Activated T-helper 1 cell treated with anti-CD3 and anti-CD28 coated beads, Interleukin-2, amount 50 U/mL, for 16 hours (primary cell): Measurements from ENCODE around the gene WFIKKN1.

Experiments used
- DNase-seq, 2 donors: peaks; one replicate each; pipeline ENCODE4 v3.0.0-alpha.2; 2020; ENCODE audit warnings: low read depth in 1 of 2, low spot score in 1 of 2

Gene WFIKKN1

DNA sequence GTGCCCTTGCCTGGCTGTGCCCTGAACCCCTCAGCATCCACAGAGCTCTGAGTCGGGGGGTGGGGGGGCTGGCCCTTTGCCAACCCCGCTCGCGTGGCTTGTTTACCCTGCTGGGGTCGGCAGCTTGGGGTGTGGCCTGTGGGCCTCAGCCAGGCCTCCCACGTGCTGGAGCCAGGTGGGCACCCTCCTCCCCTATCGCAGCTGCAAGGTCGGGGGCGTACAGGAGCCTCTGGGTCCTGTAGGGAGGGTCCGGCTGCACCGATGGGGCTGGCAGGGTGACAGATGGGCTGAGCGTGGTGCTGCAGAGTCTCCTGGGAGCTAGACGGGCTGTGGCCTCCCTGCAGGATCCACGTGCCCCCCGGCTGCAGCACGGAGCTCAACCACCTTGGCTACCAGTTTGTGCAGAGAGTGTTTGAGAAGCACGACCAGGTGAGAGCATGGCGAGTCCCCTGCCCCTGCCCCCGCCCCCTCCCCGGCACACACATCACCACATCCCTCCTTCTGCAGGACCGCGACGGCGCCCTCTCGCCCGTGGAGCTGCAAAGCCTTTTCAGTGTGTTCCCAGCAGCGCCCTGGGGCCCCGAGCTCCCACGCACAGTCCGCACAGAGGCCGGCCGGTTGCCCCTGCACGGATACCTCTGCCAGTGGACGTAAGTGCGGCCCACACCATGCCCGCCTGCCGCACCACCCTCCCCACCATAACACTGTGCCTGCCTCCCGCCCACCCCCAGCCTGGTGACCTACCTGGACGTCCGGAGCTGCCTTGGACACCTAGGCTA, 40.8 kb downstream of the WFIKKN1 start:
- DNase-seq = no peak

DNA sequence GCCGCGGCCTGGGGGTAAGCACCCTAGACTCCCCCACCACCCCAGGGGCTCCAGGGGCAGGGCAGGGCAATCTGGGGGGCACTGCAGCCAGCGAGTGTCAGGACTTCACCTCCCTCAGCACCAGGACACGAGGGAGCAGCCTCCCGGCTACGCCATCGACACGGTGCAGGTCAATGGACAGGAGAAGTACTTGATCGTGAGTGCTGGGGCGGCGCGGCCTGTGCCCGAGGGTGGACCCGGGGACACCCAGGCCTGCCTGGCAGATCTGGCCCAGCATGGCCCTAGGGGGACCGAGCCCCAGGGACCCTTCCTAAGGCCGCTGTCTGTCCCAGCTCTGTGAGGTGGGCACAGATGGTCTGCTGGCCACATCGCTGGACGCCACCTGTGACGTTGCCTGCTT, 41.6 kb downstream of the WFIKKN1 start:
- no peak for DNase-seq

DNA sequence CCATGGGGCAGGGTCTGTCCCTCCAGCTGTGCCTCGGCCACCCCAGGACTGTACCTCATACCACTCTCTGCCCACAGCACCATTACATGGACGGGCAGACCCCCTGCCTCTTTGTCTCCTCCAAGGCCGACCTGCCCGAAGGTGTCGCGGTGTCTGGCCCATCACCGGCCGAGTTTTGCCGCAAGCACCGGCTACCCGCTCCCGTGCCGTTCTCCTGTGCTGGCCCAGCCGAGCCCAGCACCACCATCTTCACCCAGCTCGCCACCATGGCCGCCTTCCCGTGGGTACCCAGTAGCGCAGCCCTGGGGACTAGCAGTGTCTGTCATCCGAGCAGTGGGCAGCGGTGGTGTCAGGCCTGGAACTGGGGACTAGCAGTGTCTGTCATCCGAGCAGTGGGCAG, 42.1 kb downstream of the WFIKKN1 start:
- DNase-seq = no peak

DNA sequence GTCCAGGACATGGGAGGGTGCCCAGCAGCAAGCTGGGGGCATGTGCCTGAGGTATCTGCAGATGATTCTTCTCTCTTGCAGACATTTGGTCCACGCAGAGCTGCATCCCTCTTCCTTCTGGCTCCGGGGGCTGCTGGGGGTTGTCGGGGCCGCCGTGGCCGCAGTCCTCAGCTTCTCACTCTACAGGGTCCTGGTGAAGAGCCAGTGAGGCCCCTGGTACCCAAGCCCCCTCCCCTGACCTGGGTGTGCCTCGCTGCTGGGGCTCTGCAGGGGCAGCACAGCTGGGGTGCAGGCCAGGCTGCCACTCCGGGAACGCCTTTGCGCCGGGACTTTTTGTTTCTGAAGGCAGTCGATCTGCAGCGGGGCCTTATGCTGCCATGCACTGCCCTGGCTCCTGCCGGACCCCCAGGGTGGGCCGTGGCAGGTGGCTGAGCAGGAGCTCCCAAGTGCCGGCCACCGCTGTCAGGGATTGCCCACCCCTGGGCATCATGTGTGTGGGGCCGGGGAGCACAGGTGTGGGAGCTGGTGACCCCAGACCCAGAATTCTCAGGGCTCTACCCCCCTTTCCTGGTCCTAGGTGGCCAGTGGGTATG, 42.7 kb downstream of the WFIKKN1 start:
- DNase-seq = no peak

DNA sequence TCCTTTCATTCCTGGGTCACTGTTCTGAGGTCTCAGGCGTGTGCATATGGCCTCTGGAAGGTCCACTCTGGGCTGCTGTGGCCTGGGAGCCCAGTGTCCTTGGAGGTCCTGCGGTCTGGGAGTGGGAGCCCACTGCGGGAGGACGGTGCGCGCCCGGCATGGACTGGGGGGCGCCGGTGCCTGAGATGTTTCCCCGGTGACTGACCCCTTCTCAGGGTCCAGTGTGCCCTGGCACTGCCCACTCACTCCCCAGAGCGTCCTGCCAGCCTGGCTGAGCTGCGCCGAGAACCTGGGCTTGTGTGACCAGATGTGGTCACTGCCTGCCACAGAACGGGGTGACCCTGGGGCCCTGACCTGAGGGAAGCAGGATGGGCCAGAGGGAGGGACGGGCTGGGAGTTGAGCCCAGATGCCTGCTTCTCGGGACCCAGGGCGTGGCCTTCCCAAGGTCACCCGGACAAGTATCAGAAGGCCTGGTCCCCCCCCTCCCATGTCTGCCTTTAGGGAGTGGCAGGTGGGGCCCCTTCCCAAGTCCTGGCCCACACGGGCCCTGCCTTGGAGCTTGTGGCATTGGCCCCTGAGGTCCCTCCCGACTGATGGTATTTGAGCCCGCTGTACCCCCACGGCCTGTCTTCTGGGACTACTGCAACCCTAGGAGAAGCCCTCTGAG, 43.6 kb downstream of the WFIKKN1 start:
- no peak for DNase-seq

DNA sequence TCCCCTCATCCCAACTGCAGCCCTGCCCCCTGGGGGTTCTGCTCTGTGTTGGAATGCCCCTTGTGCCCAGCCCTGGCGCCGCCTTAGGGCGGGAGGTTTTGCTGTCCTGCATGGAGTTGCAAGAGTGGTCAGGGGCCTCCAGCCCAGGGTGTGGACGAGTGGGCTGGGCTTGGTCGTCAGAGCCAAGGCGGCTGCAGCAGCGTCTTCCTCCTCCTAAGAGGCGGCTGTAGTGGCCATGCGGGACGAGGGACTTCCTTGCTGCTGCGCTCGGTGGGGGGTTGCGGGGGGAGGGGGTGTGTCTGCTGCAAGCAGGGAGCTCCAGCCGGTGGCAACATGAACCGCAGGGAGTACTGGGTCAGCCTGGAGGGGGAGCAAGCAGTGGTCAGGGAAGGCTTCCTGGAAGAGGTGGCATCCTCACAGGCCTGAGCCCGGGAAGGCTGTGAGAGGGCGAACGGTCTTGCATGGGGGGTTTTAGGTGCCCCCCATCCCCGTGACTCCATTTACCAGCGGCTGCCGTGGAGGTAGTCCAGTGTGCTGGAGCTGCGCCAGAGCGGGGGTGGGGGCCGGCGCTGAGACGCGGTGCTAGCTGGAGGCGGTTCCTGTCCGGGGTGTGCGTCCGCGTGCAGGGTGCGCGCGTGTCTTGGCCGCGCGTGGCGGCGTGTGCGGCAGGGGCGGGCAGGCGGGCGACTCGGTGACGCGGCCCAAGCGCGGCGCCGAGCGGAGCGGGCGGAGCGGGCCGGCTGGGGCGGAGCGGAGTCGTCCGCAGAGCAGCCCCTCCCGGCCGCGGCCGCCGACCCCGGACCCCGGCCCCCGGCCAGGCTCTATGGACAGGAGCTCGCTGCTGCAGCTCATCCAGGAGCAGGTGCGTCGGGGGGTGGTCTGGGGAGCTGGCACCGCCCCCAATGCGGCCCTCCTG, 44.4 kb downstream of the WFIKKN1 start, which contains the start of gene RHBDL1:
Gene RHBDL1 (plus strand): TSS at position 704 of the 916 bp plus-strand sequence. CDS start 120 bp downstream, at position 824.
- DNase-seq = no peak

DNA sequence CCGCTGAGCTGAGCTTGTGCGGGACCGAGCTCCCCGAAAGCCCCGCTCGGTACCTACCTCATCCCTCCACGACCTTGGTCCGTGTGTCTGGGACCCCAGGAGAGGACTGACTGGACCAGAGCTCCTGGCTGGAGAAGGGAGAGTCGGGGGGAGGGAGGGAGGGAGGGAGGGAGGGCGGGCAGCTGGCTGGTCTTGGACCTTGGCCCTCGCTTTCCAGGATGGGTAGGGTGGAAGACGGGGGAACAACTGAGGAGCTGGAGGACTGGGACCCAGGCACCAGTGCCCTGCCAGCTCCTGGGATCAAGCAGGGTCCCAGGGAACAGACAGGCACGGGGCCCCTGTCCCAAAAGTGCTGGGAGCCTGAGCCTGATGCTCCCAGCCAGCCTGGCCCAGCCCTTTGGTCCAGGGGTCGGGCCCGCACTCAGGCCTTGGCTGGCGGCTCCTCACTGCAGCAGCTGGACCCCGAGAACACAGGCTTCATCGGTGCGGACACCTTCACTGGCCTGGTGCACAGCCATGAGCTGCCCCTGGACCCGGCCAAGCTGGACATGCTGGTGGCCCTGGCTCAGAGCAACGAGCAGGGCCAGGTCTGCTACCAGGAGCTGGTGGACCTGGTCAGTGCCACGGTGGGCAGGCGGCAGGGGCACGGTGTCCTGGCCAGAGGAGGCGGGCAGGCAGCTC, 45.2 kb downstream of the WFIKKN1 start:
- no peak for DNase-seq

DNA sequence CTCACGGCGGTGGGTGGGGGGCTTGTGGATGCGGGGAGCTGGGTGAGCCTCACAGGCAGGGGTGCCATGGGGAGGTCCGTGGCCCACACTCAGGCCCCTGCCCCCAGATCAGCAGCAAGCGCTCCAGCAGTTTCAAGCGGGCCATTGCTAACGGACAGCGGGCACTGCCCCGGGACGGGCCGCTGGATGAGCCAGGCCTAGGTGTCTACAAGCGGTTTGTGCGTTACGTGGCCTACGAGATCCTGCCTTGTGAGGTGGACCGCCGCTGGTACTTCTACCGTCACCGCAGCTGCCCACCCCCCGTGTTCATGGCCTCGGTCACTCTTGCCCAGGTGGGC, 45.7 kb downstream of the WFIKKN1 start:
- no peak for DNase-seq

DNA sequence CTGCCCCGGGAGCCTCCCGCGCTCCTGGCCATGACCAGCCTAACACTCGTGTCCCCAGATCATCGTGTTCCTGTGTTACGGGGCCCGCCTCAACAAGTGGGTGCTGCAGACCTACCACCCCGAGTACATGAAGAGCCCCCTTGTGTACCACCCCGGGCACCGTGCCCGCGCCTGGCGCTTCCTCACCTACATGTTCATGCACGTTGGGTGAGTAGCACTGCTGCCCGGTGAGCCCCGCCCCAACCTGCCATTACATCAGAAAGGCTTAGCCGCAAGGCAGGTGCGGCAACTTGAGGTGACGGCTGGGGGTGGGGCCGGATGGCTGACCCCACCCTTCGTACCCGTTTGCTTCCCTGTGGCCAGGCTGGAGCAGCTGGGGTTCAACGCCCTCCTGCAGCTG, 46.1 kb downstream of the WFIKKN1 start:
- DNase-seq = no peak

DNA sequence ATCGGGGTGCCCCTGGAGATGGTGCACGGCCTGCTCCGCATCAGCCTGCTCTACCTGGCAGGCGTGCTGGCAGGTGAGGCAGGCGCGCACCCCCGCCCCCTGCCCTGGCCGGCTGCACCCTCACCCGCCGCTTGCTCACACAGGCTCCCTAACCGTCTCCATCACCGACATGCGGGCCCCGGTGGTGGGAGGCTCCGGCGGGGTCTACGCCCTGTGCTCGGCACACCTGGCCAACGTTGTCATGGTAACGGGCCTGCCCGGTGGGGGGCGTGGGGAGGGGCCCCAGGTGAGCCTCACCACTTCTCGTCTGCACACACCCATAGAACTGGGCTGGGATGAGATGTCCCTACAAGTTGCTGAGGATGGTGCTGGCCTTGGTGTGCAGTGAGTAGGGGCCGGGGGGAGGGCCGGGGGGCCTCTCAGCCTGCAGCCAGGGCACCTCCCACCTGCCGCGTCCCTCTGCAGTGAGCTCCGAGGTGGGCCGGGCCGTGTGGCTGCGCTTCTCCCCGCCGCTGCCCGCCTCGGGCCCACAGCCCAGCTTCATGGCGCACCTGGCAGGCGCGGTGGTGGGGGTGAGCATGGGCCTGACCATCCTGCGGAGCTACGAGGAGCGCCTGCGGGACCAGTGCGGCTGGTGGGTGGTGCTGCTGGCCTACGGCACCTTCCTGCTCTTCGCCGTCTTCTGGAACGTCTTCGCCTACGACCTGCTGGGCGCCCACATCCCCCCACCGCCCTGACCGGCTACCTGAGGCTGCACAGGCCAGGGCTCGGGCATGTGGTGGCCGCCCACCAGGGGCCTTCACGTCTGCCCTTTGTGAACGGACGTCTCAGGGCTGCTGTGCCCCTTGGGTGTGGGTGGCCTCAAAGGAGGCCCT, 46.8 kb downstream of the WFIKKN1 start:
- DNase-seq = no peak

DNA sequence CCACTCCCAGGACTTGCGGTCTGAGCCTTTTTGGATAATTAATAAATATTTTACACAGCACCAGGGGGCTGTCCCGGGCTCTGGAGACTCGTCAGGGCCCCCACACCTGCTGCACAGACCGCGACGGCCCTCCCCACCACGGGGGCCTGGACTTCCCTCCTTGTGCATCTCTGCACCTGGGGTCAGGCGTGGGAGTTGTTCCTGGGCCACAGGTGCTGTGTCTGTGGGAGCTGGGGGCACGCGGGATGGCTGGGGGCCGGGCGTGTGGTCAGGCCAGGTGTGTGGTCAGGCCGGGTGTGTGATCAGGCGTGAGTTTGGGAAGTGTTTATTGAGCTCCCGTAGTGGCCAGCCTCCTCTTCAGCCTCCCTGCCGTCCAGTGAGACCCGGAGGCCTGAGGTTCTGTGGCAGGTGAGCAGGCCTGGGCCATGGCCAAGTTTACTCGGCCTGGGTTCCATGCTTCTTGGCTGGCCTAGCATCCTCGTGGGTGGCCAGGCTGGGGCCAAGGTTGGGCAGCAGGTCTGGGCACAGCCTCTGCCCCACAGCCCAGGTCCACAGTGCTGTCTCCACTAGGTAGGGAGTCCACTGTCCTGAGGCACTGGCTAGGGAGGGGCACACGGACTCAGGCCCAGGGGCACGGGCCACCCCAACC, 47.5 kb downstream of the WFIKKN1 start:
- no peak for DNase-seq

DNA sequence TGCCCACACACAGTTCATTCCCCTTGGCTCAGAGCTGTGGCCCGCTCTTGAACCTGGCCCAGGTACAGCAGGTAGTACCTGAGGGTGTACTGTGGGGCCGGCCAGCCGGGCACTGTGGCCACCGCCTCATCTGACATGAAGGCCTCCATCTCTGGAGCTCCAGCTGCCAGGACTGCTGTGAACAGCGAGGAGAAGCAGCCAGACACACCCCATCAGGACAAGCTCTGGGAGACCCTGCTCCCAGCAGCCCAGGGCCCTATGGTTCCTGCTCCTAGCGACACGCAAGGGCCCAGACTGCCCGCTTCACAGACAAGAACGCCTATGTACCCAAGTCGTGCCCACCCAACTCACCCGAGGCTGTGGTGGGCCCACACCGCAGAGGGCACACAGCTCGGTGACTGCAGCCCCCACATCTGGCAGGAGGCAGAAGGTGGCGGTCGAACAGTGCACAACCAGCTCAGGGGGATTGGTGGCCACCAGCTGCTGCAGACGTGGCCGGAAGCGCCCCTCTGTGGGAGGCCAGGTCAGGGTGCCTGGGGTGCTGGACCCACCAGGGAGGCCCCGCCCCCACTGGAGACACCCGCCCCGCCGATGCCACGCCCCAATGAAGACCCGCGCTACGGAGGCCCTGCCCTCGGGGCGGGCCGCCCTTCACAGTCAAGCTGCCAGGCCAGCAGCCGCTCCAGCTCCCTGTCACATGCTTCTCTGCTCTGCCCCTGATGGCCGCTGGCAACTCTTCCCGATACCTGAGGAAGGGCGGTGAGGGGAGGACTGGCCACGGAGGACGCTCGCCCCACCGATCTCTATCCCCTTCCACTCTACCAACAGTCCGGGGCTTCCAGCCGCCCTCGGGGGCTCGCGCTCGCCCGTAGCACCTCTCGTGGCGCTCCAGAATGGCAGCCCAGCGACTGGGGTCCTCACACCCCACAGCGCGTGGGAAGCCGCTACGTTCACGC, 48.4 kb downstream of the WFIKKN1 start:
- no peak for DNase-seq

DNA sequence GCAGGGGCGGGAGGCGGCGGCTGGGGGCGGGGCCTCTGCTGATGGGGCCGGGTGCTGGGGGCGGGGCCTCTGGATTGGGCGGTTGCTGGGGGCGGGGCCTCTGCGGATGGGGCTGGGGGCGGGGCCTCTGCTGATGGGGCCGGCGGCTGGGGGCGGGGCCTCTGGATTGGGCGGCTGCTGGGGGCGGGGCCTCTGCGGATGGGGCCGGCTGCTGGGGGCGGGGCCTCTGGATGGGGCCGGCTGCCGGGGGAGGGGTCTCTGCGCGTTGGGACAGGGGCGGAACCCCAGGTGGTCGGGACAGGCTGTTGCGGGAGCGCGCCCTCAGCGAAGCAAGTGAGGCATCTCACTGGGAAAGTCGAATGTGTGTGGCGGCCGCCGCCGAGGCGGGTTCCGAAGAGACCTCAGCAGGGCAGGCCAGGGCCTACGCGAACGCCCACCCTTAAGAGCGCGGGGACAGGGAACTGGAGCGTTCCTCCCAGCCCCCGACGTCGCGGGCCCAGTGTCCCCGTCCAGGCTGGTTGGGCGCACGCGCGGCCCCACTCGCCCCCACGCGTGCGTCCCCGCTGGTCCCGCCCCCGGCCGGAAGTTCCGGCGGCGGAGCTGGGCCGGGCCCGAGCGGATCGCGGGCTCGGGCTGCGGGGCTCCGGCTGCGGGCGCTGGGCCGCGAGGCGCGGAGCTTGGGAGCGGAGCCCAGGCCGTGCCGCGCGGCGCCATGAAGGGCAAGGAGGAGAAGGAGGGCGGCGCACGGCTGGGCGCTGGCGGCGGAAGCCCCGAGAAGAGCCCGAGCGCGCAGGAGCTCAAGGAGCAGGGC, 49.2 kb downstream of the WFIKKN1 start, which contains the start of gene STUB1:
Gene STUB1 (plus strand): TSS at position 597 of the 811 bp plus-strand sequence. CDS start 116 bp downstream, at position 713.
- peak; percentile 70 to 76 for DNase-seq

DNA sequence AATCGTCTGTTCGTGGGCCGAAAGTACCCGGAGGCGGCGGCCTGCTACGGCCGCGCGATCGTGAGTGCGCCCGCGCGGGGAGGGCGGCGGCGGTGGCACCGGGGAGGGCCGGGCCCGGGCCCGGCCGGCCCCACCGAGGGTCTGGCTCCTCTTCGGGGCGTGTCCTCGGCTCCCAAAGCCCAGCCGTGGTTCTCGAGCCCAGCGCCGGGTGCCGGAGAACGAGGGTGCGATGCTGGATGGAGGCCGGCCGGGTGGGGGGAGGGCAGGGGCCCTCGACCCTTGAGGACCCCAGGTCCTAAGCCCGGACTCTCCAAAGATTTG, 49.8 kb downstream of the WFIKKN1 start:
- DNase-seq = no peak

DNA sequence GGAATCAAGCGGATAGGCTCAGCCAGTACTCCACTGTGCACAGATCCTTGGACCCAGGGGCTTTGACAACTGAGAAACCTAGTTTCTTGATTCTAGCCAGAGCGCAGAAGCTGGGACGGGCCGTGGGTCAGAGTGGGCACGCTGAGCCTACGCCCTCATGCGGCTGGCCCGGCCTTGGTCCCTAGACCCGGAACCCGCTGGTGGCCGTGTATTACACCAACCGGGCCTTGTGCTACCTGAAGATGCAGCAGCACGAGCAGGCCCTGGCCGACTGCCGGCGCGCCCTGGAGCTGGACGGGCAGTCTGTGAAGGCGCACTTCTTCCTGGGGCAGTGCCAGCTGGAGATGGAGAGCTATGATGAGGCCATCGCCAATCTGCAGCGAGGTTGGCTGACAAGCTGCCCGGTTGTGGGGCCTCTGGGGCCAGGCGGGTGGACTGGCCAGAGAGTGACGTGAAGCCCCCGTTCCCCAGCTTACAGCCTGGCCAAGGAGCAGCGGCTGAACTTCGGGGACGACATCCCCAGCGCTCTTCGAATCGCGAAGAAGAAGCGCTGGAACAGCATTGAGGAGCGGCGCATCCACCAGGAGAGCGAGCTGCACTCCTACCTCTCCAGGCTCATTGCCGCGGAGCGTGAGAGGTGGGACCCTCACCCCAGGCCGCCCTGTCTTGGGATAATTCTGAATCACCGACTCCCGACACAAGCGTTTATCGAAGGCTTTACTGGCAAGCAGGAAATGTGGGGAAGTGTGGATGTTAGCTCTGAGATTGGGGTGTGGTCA, 50.4 kb downstream of the WFIKKN1 start:
- DNase-seq = no peak

DNA sequence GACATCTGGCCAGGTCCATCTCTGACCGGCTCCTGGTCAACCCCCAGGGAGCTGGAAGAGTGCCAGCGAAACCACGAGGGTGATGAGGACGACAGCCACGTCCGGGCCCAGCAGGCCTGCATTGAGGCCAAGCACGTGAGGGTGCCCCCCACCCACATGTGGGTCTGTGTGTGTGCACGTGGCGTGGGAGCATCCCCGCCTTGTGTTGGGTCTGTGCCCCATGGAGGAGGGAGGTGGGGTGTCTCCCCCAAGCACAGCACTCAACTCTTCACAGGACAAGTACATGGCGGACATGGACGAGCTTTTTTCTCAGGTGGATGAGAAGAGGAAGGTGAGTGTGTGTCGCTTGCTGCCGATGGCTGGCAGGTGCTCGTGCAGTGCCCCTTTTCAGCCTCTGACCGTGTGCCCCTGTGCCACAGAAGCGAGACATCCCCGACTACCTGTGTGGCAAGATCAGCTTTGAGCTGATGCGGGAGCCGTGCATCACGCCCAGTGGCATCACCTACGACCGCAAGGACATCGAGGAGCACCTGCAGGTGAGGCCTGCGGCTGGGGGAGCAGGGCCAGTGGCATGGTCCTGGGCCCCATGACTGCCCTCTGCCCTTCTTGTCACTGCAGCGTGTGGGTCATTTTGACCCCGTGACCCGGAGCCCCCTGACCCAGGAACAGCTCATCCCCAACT, 51.1 kb downstream of the WFIKKN1 start:
- no peak for DNase-seq
